Muscle layer of duodenum (tissue), 2 donors: ENCODE results near the gene ZNF687.
A peak's percentile ranks its signal among the peaks of the same experiment; 100 is the strongest.
"Not testable (repeated sequence)": the region's sequence is repeated elsewhere in the genome, so short reads cannot be mapped to it uniquely, and the experiment has no call there.

Source experiments
- H3K27ac ChIP-seq: one replicate; pipeline ENCODE4 v1.7.0; 2013; ENCODE audit warnings: mild to moderate bottlenecking, low read length
- H3K27me3 ChIP-seq: one replicate; pipeline ENCODE4 v1.7.0; 2013; ENCODE audit warnings: low read depth, mild to moderate bottlenecking, control low read depth, low read length
- H3K36me3 ChIP-seq, 2 donors: one replicate each; pipeline ENCODE4 v1.7.0; 2013; ENCODE audit warnings: low read length in 2 of 2, control low read depth in 1 of 2, mild to moderate bottlenecking in 1 of 2; ENCODE audit not compliant: insufficient read depth in 2 of 2, control insufficient read depth in 1 of 2
- H3K4me1 ChIP-seq, 2 donors: one replicate each; pipeline ENCODE4 v1.7.0; 2013; ENCODE audit warnings: low read length in 2 of 2, mild to moderate bottlenecking in 2 of 2, control low read depth in 1 of 2, moderate library complexity in 1 of 2; ENCODE audit not compliant: insufficient read depth in 2 of 2, control insufficient read depth in 1 of 2
- H3K4me3 ChIP-seq, 2 donors: one replicate each; pipeline ENCODE4 v1.7.0; 2013; ENCODE audit warnings: low read length in 2 of 2, low read depth in 1 of 2, mild to moderate bottlenecking in 1 of 2
- H3K9me3 ChIP-seq, 2 donors: one replicate each; pipeline ENCODE4 v1.7.0; 2013; ENCODE audit warnings: low read length in 2 of 2, control low read depth in 1 of 2, mild to moderate bottlenecking in 1 of 2; ENCODE audit not compliant: control insufficient read depth in 1 of 2
- donor health status: healthy.

Gene ZNF687

DNA sequence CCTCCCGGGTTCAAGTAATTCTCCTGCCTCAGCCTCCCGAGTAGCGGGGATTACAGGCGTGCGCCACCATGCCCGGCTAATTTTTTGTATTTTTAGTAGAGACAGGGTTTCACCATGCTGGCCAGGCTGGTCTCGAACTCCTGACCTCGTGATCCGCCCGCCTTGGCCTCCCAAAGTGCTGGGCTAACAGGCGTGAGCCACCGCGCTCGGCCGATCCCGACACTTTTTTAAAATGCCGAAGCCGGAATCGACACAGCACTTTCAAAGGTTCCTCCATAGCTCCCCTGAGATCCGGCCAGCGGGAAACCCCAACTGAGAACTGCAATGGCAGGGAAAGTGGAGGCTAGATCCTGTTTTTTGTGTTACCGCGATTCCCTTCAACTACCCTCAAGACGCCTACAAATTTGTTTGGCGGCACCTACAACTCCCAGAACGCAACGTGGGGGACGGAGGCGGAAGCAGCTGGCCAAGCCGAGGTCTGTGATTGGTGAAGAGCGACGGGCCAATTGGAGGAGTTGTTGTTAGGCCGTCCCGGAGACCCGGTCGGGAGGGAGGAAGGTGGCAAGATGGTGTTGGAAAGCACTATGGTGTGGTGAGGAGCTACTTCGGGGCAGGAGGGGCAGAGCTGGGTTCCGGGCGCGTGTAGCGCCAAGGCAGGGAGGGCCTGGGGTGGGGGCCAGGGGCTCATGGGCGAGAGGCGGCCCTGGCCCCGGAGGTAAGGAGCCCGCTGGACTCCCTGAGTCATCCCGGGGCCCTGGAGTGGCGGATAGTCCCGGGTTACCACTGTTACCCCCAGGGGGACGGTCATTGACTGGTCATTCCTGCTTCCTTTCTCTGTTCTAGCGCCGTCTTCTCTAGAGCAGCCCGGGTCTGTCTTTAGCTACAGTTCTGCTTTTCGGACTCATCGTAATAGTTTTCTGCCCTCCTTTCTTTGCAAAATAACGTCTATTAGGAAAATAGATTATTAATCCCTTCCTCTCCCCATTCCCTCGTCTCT lies 27.6 kb upstream of the ZNF687 start, which contains the start of gene PSMD4:
Gene PSMD4, plus strand, starts transcription at position 518 of the 997 bp plus-strand sequence. Its CDS starts 49 bp downstream, at position 567.
- H3K27me3 ChIP-seq: no peaks in the 10 kb centered on the region
- H3K4me3 ChIP-seq: peak within 1 kb of the TSS; percentile 84 to 96
- peak within 1 kb of the TSS; percentile 82 for H3K27ac ChIP-seq
- H3K4me1 ChIP-seq: peaks cover 5 to 16% of the 10 kb centered on the region in 2 donors
- H3K9me3 ChIP-seq: no peaks in the 10 kb centered on the region
- H3K36me3 ChIP-seq: peaks cover 0 to 3% of the 10 kb centered on the region in 2 donors

DNA sequence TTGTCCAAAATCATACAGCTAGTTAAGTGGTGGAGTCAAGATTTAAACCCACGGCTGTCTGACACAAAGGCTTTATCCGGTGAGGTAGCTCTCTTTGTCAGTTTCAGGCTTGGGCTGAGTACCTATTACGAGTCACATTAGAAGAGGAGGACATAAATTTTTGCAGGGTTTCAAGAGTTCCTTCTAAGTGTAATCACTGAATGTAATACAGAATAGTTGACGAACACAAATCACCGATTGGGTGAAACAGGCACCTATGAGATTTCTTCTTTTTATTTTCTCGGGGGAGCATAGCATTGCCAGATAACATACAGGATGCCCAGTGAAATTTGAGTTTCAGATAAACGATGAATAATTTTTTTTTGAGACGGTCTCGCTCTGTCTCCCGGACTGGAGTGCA lies 26.7 kb upstream of the ZNF687 start:
- Histone ChIP-seq H3K9me3 (no peaks in the 10 kb centered on the region), H3K27me3 (no peaks in the 10 kb centered on the region), H3K36me3 (no peaks in the 10 kb centered on the region), H3K27ac (peak overlapping the region; percentile 82), H3K4me1 (peaks cover 4 to 15% of the 10 kb centered on the region in 2 donors), H3K4me3 (peak overlapping the region; percentile 84 to 96)

DNA sequence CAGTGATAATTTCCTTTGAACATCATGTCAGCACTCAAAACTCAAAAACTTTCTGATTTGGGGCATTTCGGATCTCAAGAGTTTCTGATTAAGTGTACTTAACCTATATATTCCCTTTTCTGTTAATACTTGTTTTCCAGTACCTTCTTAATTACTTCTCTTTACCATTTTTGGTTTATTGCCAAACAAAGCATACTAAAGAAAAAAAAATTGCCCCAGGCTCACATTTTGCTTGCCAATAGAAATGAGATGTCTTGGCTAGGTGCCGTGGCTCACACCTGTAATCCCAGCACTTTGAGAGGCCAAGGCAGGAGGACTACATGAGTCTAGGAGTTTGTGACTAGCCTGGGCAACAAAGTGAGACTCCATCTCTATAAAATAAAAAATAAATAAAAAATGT lies 22.7 kb upstream of the ZNF687 start:
- Histone ChIP-seq H3K27me3 (no peaks in the 10 kb centered on the region), H3K4me3 (no peak overlapping the region), H3K4me1 (peaks cover 4 to 9% of the 10 kb centered on the region in 2 donors), H3K36me3 (peaks cover 5 to 13% of the 10 kb centered on the region in 2 donors), H3K9me3 (no peaks in the 10 kb centered on the region), H3K27ac (no peak overlapping the region)

DNA sequence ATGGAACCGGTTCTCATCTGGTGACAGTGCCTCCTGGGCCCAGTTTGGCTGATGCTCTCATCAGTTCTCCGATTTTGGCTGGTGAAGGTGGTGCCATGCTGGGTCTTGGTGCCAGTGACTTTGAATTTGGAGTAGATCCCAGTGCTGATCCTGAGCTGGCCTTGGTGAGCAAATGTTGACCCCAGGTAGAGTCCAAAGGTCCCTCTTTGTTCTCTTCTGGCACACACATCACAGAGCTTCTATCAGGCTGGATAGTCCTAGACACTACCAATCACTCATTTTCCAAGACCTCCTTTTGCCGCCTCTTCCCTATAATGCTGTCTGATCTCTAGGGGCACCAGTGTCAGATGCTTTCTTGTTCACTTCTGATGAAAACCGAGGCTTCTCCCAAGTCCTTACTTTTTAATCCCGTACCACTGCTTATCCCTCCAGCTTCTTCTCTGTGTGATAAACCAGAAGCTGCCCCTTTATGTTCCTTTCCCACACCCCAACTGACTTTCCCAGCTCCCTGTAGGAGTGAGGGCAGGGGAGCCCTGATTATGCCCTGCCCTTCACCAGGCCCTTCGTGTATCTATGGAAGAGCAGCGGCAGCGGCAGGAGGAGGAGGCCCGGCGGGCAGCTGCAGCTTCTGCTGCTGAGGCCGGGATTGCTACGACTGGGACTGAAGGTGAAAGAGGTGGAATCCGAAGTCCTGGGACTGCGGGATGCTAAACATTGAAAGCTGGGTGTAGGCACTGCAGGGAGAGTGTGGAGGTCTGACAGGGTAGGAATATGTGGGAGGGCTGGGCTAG lies 16.5 kb upstream of the ZNF687 start:
- no peak overlapping the region for H3K27ac ChIP-seq
- no peaks in the 10 kb centered on the region for H3K9me3 ChIP-seq
- H3K36me3 ChIP-seq: peaks cover 38 to 53% of the 10 kb centered on the region in 2 donors
- no peaks in the 10 kb centered on the region for H3K27me3 ChIP-seq
- H3K4me3 ChIP-seq: no peak overlapping the region
- H3K4me1 ChIP-seq: no peaks in the 10 kb centered on the region

DNA sequence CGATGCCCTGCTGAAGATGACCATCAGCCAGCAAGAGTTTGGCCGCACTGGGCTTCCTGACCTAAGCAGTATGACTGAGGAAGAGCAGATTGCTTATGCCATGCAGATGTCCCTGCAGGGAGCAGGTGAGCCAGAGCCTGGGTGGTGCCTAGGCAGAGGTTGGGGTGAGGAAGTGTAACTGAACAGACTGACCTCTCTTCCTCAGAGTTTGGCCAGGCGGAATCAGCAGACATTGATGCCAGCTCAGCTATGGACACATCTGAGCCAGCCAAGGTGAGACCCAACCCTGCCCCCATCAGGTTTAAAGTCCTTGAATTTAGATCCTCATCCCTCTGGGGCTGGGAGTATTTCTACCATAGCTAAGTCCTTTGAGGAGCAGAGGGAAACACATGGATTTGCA lies 15.8 kb upstream of the ZNF687 start:
- Histone ChIP-seq H3K36me3 (peaks cover 38 to 53% of the 10 kb centered on the region in 2 donors), H3K4me3 (no peak overlapping the region), H3K27ac (no peak overlapping the region), H3K9me3 (no peaks in the 10 kb centered on the region), H3K4me1 (no peaks in the 10 kb centered on the region), H3K27me3 (no peaks in the 10 kb centered on the region)

DNA sequence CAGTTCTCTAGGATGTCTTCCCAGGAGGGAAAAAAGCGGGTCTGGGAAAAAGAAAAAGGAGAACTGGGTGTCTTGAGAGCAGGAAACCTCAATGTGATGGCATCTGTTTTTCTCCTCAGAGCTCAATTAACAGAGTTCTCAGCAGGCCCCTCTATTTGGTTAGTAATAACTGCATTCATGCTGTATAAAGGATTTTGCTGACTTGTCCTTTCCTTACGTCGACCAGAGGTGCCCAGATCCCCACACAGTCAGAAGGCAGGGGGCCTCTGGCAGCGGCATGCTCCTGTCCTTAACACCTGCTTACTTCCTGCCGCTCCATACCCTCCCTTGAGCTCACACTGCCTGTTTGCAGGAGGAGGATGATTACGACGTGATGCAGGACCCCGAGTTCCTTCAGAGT lies 15.3 kb upstream of the ZNF687 start:
- Histone ChIP-seq H3K4me3 (no peak overlapping the region), H3K4me1 (no peaks in the 10 kb centered on the region), H3K27me3 (no peaks in the 10 kb centered on the region), H3K36me3 (peaks cover 38 to 53% of the 10 kb centered on the region in 2 donors), H3K9me3 (no peaks in the 10 kb centered on the region), H3K27ac (no peak overlapping the region)

DNA sequence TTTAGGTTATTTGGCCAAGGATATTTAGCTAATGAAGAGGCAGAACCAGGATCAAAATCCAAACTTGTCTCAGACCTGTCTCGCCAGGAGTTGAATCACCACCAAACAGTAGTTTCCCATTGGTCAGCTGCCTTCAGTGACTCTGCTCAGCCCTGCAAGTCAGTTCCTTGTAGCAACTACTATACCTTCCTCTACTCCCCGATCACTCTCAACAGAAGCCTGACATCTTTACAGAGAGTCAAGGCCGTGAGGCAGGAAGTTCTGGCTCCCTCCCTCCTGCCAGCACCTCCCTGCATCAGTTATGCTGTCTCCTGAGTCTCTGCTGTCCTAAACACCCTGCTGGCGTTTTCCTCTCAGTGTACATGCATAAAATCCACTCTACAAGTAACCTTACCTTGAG lies 14.3 kb upstream of the ZNF687 start:
- Histone ChIP-seq H3K4me3 (no peak overlapping the region), H3K27ac (no peak overlapping the region), H3K36me3 (peaks cover 34 to 48% of the 10 kb centered on the region in 2 donors), H3K27me3 (no peaks in the 10 kb centered on the region), H3K4me1 (no peaks in the 10 kb centered on the region), H3K9me3 (no peaks in the 10 kb centered on the region)

DNA sequence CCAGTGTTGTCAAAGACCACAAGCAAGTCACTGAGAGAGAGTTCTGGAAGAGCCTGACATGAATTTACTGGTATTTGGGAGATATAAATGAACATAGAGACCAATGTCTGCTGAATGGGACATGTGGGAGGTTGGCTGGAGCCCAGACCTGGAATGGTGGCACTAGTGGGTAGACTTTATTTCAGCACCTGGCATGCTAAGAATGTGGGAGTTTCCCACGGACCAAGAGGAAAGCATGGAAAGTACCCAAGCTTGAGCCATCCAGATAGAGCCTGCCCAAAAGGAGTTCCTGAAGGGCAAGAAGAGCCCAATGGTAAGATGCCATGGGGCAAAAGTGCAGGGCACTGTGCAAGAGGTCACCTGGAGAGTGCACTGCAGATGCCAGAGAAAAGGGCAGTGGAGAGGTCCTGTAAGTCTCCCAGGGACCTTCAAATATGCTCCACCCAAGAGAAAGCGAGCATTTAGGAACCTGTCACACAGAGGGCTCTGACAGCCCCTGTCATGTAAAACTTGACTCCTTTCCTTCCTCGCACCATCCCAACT lies 8.1 kb upstream of the ZNF687 start:
- peaks cover 0 to 5% of the 10 kb centered on the region in 2 donors for H3K4me1 ChIP-seq
- peaks cover 0 to 3% of the 10 kb centered on the region in 2 donors for H3K36me3 ChIP-seq
- no peaks in the 10 kb centered on the region for H3K9me3 ChIP-seq
- no peak overlapping the region for H3K4me3 ChIP-seq
- H3K27me3 ChIP-seq: no peaks in the 10 kb centered on the region
- no peak overlapping the region for H3K27ac ChIP-seq

DNA sequence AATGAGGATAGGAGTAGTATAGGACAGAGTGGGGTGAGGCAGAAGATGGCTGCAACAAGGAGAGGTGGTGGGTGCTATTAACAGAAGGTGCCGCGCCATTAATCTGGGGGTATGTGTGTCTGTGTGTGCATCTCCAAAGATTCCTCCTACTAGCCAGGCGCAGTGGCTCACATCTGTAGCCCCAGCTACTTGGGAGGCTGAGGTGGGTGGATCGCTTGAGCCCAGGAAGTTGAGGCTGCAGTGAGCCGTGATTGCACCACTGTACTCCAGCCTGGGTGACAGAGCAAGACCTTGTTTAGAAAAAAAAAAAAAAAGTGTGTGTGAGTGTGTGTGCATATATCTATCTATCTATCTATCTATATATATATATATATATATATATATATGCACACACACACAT lies 6.8 kb upstream of the ZNF687 start:
- H3K27ac ChIP-seq, H3K4me1 ChIP-seq, H3K27me3 ChIP-seq, H3K9me3 ChIP-seq, H3K4me3 ChIP-seq, H3K36me3 ChIP-seq: not testable (repeated sequence)

DNA sequence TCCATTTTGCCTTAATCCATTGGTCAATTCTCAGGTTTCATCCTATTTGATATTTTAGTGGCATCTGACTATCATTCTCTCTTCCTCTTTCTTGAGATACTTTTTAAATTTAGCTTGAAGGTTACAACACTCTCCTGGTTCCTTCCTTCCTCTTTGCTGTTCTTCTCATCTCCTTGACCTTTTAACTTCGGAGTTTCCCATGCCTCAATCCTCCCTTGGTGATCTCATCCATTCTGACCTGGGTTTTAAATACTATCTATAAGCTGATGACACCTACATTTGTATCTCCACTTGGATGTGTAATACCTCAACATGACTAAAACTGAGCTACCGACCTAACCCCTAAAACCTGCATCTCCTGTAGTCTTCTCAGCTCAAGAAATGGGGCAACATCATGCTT lies 4.8 kb upstream of the ZNF687 start:
- no peak overlapping the region for H3K4me3 ChIP-seq
- no peak overlapping the region for H3K27ac ChIP-seq
- H3K27me3 ChIP-seq: no peaks in the 10 kb centered on the region
- H3K4me1 ChIP-seq: peaks cover 0 to 5% of the 10 kb centered on the region in 2 donors
- peaks cover 0 to 6% of the 10 kb centered on the region in 2 donors for H3K36me3 ChIP-seq
- no peaks in the 10 kb centered on the region for H3K9me3 ChIP-seq
